ENCODE measurements around the gene POLR3H.
"Not testable (repeated sequence)": the region's sequence is repeated elsewhere in the genome, so short reads cannot be mapped to it uniquely, and the experiment has no call there.

POLR3H gene

DNA sequence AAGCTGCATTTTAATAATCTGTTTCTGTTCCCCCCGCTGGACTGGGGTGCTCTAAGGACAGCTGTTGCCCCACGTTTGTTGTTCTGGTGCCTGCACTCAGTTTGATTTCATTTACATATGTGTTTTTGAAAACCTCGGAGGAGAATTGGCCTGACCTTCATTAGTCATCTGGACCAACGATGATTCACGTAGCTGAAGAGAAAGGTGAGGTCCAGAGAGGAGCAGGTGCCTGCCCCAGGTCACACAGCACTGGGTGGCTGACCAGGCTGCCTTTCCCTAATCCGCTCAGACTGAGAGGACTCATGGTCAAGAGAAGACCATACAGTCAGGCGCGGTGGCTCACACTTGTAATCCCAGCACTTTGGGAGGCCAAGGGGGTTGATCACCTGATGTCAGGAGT lies 20.3 kb upstream of the POLR3H start:
- DNase-seq (ENCODE audit: low read depth in 2 of 2) = no peak

DNA sequence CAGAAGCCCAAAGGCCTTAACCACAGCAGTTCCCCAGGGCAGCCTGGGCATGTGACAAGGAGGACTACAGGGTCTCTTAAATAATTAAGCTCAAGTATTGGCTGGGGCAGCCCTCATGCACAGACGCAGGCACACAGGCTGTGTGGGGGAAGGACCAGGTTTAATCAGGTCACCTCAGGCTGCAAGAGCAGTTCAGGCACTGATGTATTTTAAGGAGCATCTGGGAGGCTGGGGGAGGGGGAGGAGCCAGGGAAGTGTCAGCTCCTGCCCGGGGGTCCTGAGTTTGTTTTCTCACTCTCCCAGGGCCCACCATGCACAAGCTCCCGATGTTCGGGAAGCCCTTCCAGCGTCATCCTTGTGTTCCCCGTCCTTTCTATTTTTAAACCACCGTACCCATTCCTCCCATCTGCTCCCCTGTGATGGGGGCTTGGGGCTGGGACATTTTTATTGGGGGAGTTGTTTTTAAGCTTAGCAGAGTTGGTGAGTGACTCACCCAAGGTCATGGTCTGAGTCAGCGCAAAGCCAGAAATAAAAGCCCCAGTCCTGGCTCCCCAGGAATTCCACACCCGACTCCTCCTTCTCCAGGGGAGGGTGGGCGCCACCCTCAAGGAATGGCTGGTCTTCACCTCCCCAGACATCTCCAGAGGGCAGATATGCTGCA lies 18.9 kb upstream of the POLR3H start:
- no peak for DNase-seq (ENCODE audit: low read depth in 2 of 2)

DNA sequence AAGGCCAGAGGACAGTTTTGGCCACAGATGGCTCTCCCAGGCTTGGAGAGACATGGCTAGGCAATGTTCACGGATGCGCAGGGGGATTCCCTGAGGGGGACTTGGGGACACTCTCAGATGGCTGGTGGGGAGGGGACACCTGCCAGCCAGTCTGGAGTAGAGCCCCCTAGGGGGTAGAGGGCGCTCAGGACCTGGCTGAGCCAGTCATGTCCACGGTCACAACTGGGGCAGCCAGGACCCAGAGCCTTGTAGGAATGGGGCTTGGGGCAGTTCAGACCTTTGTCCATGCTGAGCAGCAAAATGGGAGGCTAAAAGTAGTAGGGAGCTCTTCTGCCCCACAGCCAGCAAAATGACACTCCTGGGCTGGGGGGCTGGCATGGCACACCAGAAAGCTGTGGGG lies 18.2 kb upstream of the POLR3H start:
- DNase-seq (ENCODE audit: low read depth in 2 of 2) = no peak

DNA sequence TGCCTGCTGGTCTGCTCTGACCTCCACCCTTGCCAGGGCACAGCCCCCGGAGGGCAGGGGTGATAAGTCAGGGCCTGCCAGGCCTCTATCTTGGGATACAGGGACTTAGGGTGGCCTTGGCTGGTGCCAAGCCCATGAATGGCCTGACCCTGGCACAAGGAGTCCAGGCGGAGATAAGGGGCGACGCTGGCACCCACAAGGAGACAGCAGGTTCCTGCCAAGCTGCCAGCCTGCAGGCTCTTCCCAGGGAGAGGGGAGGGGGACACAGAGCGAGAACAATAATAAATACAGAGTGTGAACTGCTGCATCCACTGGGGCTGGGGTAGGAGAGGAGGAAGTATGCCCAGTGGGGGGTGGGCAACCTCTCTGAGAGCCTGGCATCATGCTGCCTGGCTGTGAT lies 17.5 kb upstream of the POLR3H start:
- no peak for DNase-seq (ENCODE audit: low read depth in 2 of 2)

DNA sequence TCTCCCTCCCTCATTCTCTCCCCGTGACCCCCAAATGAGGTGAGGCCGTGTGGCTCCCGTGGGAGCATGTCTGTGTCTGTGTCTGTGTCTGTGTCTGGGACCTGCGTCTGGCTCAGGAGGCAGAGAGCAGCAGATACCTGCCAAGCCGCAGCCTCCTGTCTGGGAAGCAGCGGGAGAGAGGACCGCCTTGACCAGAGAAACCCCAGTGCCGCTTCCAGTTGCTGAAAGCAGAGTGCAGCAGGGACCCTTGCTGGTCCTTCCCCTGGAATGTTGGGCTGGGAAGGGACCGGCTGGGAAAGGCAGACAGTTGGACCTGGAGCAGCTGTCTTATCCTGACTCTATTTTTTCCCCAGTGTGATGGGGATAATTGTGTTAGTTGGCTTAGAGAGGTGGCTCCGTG lies 17.1 kb upstream of the POLR3H start:
- DNase-seq (ENCODE audit: low read depth in 2 of 2) = no peak

DNA sequence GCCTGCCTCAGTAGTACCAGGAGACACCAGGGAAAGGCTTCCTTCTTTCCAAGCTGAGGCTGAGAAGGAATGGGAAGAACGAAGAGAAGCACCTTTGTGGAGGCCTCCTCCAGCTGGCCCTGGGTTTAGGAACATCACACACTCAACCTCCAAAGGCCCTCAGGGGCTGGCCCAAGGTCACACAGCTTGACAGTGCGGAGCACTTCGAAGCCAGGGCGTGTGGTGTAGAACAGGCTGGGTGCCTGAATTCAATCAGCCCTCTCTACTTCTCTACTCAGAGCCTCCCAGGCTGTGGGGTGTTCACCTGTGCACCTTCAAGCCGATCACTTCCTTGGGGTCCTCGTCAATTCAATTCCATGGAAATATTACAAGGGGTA lies 15.8 kb upstream of the POLR3H start:
- no peak for DNase-seq (ENCODE audit: low read depth in 2 of 2)

DNA sequence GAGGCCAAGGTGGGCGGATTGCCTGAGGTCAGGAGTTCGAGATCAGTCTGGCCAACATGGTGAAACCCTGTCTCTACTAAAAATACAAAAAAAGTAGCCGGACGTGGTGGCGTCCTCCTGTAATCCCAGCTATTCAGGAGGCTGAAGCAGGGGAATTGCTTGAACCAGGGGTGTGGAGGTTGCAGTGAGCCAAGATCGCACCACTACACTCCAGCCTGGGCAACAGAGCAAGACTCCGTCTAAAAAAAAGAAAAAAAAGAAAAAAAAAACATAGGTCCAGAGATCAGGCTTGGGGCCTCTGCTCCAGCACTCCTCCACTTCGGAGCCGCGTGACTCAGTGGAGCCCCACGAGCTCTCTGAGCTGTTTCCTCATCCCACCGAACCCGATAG lies 14.0 kb upstream of the POLR3H start:
- not testable (repeated sequence) for DNase-seq (ENCODE audit: low read depth in 2 of 2)

DNA sequence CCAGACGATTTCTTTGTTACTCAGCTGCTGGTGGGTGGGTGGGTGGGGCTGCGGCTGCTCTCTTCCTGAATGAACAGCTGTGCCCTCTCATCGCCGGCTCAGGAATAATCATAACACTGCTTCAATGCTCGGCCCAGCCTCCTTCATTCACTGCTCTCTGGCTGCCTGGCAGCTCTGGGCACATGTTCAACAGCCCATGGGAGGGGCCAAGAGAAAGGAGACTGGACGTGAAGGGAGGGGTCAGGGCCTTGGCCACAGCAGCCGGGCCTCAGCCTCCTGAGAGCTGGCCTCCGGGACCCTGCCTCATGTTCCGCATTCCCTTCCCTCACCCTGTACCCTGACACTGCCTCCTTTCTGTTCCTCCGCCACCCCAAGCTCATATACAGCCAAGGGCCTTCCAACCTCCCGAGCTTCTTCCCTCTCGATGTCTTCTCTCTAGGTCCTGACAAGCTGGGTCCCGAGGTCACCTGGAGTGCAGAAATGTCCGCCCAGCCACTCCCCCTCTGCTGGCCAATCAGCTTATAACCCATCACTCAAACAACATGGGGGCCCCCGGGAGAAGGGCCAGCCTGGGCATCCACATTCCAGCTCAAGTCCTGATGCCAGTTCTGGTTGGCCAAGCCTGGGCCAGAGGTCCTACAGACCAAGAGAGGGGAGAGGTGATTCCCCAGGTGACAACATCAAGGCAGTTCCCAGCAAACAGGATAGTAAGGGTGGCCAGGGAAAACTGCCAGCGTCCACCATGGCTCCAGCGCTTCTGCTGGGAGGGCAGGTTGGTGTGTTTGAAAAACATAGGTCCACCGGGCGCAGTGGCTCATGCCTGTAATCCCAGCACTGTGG lies 13.4 kb upstream of the POLR3H start:
- DNase-seq (ENCODE audit: low read depth in 2 of 2) = no peak

DNA sequence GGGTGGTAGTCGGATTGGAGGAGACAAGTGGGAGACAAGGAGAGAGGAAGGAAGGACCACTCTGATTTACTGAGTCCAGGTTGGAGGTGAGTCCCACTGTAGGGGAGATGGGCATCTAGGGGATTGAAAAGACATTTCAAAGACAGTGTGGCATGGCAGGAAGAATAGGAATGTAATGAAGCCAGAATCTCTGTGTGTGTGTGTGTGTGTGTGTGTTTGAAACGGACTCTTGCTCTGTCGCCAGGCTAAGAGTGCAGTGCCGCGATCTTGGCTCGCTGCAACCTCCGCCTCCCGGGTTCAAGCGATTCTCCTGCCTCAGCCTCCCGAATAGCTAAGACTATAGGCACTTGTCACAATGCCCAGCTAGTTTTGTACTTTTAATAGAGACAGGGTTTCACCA lies 12.3 kb upstream of the POLR3H start:
- DNase-seq (ENCODE audit: low read depth in 2 of 2) = no peak

DNA sequence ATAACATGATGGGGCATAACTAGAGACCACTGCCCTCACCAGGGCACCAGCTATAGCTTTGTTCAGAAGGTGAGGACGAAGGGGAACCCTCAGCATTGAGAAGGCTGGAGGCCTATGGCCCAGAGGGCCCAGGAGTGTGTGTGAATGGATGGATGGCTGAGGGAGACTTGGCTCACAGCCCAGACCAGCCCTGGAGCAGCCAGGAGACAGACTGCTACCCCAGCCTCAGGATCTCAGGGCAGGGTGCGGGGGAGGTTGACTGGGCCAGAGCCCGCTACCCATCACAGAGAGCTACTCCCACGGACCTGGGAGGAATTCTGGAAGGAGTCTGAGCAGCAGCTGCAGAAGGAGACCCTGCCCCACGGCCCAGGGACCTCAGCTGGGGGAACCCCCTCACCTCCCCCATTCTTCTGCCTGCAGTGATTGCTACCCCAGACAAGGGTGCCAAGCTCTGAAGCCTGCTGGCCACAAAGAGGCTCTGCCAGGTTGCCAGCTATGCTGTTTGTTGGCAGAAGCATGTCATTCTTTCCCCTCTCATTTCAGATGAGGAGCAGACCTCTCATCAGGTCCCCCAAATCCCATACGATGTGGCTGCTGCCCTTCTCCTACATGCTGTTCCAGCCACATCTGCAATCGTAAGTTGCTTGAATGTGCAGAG lies 11.2 kb upstream of the POLR3H start:
- no peak for DNase-seq (ENCODE audit: low read depth in 2 of 2)

DNA sequence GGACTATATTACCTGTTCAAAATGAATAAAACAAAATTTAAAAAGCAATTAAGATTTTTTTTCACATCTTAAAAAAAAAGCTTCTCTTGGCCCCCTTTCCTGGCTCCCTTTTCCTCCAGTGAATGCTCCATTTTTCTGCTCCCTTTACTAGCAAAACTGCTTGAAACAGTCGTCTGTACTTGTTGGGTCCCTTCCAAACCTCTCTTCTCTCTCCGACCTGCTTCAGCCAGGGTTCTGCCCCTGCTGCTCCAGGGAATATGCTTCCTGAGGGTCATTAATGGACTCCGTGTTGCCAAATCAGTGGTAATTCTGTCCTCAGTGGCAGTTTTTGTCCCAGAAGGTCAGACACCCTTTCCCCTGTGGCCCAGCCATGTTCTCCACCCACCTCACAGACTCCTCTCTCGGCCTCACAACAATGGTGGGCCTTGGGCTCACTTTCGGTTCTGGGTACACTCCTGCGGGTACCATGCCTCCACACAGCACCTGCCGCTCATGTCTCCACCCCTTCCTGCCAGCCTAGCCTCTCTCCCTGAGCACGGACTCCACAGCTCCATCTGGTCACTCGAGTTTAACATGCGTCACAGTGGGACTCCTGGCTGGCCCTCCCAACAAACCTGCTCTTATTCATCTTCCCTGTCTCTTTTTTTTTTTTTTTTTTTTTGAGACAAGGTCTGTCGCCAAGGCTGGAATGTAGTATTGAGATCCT lies 7.8 kb upstream of the POLR3H start:
- no peak for DNase-seq (ENCODE audit: low read depth in 2 of 2)

DNA sequence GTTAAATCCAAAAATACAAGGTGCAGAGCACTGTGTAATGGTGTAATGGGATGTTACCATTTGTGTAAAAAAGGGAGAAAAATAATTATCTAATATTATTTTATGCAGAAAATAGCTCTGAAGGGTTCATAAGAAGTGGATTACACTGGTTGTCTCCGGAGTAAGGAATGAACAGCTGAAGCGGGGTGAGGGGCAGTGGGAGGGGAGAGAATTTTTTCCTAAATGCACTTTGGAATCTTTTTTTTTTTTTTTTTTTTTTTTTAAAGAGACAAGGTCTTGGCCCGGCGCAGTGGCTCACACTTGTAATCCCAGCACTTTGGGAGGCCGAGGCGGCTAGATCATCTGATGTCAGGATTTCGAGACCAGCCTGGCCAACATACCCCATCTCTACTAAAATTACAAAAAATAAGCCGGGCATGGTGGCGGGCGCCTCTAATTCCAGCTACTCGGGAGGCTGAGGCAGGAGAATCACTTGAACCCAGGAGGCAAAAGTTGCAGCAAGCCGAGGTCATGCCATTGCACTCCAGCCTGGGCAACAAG lies 6.8 kb upstream of the POLR3H start:
- no peak for DNase-seq (ENCODE audit: low read depth in 2 of 2)

DNA sequence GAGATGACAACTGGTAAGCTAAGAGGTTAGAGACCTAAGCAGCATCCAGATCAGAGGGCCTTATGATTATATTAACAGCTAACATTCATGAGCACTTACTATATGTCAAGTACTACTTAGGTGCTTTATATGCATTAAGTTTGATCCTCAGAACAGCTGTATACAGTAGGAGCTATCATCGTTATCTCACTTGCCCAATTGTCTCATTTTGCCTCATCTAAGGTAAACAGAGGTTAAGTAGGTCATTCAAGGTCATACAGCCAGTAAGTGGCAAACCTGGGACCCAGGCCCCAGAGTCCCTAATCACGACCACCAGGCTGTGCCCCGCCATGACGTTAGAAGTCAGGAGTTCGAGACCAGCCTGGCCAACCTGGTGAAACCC lies 4.6 kb upstream of the POLR3H start:
- no peak for DNase-seq (ENCODE audit: low read depth in 2 of 2)

DNA sequence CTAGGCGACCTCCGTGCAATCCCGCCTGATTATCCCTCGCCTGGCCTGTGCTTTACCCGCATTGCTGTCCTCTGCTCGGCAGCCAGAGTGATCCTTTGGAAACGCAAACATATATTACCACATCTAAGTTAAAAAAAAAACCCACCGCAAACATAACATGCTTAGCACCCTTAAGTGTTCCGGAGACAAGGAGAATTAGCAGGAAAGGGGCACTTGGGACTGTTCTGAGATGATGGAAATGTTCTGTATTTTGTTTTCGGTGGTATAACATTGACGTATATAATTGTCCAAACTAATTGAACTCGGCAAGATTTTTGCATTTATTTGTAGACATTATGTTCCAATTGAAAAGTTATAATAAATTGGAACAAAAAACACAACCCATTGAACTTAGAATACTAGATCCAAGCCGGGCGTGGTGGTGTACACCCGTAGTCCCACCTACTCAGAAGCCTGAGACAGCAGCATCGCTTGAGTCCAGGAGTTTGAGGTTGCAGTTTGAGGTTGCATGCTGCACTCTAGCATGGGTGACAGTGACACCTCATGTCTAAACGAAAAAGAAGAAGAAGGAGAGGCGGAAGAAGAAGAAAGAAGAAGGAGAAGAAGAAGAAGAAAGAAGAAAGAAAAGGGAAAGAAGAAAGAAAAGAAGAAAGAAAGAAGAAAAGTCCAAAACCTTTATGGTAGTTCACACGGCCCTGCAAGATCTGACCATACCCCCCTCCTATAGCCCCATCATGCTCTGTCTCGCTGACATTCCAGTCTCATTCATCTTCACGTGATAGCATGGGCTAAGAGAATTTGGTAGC lies 604 bp upstream of the POLR3H start:
- DNase-seq (ENCODE audit: low read depth in 2 of 2) = no peak

DNA sequence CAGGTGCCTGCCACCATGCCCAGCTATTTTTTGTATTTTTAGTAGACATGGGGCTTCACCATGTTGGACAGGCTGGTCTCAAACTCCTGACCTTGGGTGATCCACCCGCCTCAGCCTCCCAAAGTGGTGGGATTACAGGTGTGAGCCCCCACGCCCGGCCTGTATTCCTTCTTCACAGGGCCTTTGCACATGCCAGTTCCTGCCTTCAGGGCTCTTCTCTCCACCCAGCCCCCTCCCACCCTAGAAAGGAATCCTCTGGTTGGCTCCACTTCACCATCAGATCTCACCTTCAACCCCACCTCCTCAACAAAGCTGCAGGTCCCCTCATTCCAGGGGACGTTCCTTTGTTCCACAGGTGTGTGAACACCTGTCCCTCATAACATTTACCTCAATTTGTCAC lies 2.0 kb downstream of the POLR3H start:
- no peak for DNase-seq (ENCODE audit: low read depth in 2 of 2)

DNA sequence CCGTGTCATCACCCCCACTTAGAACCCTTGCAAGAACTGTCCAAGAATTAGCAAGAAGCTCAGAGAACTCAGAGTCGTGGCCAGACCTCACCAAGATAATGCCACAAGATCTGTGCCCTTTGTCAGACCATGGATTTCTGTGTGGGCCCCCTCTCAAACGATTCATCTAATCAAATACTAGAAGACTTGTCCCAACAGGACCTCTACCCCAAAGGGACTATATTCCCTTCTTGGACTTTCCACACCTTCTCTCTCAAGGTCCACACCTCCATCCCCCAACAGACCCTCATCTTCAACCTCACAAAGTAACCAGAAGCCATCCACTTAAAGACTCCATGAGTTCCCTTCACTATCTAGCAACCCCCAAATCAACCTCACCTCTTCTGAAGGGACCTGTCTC lies 2.8 kb downstream of the POLR3H start:
- DNase-seq (ENCODE audit: low read depth in 2 of 2) = no peak

DNA sequence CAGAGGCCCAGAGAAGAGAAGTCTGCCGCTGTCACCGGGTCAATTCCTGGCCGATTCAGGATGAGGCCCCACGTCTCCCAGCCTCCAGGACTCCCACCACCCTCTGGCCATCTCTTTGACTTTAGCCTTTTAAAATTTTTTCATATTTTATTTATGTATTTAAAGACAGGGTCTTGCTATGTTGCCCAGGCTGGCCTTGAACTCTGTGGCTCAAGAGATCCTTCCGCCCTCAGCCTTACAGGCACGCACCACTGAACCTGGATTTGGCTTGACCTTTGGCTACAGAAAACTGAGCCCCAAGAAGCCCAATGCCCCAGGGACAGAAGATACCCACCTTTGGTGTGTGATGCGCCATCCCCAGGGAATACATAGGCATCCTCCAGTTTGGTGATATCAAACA lies 3.9 kb downstream of the POLR3H start:
- no peak for DNase-seq (ENCODE audit: low read depth in 2 of 2)

DNA sequence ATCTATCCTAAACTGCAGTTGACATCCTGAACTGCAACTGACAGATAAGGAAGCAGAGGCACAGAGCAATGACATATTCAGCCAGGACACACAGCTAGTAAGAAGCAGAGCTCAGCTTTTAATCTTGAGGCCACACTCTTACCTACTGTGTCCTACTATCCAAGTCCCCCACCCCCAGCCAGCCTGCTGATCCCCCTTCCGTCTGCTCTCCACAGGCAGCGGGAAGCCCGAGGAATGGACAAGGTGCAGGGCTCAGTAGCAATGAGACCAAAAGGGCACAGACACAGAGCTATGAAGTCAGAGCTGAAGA lies 4.3 kb downstream of the POLR3H start:
- DNase-seq (ENCODE audit: low read depth in 2 of 2) = no peak

DNA sequence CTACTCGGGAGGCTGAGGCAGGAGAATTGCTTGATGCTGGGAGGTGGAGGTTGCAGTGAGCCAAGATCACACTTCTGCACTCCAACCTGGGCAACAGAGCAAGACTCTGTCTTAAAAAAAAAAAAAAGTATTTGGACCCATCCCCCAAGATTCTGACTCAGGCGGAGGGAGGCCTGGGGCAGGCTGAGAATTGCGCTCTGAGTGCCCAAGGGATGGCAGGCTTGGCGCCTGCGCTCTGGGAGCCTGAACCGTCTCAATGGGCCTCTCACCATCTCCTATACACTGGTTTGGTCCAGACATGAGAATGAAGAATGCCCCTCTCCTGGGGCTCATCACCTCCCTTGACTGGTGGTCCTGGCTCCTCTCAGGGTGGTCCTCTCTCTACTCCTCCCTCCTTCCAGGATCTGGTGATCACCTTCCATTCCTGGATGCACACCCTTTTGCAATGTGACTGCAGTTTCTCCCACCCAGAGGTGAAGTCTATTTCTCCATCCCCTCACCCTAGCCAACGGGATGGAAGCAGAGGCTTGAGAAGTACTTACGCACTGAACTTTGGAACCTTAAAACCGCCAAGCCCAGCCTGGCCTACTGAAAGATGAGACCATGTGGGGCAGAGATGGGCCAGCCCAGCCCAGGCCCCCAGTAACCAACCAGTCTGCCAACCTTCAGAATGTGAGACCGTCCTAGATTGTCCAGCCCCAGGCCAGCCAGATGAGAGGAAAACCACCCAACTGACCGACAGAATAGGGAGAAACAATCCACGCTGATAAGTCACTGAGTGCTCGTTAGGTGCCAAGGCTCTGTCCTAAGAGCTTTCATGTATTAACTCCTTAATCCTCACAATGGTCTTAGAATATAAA lies 4.9 kb downstream of the POLR3H start:
- DNase-seq (ENCODE audit: low read depth in 2 of 2) = no peak

DNA sequence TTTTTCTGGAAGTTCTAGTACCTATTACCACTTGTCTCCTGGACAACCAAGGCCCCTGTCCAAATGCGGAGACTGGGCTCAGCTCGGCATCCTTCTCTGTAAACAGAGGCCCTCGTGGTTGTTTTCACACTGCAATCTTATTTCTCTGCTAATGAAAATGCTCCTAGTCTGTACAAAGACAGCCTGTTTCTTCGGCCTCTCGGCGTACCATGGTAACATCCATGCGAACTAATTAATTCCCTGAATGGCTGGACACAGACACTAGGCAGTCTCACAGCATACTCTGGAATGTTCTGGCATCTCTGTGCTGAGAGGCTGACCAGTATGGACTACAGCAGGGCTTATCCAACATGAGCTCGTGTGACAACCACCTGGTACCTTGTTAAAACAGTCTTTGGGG lies 5.7 kb downstream of the POLR3H start:
- DNase-seq (ENCODE audit: low read depth in 2 of 2) = no peak

DNA sequence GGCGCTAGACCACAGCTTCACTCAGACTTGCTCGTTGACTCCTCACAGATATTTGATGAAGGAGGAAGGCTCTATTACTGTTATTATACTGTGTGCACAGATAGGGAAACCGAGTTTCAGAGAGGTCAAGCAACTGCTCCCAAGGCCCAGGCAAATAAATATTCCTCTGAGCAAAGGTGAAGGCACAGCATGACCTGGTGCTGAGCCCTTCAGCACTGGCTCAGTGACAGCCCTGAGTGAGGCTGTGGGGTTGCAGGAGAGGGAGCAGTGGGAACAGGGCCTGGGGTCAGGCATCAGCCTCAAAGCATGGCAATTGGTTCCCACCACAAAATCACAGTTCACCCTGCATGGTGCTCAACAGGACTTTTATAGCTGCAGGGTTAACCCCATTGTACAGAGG lies 7.1 kb downstream of the POLR3H start:
- DNase-seq (ENCODE audit: low read depth in 2 of 2) = no peak
